Fibroblast of skin of right quadriceps (primary cell): ENCODE data around the gene HOXA10.
A peak's percentile ranks its signal among the peaks of the same experiment; 100 is the strongest.

Source experiments
- DNase-seq: peaks from one replicate; pipeline ENCODE4 v3.0.0-alpha.2; 2013

HOXA10 gene

DNA sequence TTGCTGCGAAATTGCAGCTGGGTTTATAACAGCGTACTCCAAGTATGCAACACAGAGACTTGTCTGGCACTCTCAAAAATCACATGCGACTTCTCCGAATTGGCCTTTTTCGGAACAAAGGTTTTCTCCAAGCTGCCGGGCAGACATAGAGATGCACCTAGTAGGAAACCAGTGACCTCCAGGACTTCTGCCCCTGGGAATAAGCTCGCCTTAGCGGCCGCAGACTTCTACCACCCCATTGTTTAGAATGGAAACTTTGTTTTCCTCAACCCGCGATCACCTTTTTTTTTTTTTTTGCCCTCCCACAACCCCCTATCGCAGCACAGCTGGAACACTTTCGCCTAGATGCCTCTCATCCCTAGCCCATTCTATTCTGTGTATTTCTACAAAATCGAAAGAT lies 4.9 kb upstream of the HOXA10 start:
- DNase-seq, result peak; percentile 28

GRCh38 chr7:27178366-27178765 lies 4.2 kb upstream of the HOXA10 start:
- peak; percentile 65 for DNase-seq

- no peak for DNase-seq
Observed at GRCh38 chr7:27177795-27178320, 3.7 kb upstream of the HOXA10 start.

GRCh38 chr7:27176962-27177794 lies 3.1 kb upstream of the HOXA10 start:
- DNase-seq, result peak; percentile 34

GRCh38 chr7:27176524-27176845 lies 2.4 kb upstream of the HOXA10 start:
- no peak for DNase-seq

- DNase-seq, result peak; percentile 57
Observed at GRCh38 chr7:27175626-27176523, 1.8 kb upstream of the HOXA10 start.

DNA sequence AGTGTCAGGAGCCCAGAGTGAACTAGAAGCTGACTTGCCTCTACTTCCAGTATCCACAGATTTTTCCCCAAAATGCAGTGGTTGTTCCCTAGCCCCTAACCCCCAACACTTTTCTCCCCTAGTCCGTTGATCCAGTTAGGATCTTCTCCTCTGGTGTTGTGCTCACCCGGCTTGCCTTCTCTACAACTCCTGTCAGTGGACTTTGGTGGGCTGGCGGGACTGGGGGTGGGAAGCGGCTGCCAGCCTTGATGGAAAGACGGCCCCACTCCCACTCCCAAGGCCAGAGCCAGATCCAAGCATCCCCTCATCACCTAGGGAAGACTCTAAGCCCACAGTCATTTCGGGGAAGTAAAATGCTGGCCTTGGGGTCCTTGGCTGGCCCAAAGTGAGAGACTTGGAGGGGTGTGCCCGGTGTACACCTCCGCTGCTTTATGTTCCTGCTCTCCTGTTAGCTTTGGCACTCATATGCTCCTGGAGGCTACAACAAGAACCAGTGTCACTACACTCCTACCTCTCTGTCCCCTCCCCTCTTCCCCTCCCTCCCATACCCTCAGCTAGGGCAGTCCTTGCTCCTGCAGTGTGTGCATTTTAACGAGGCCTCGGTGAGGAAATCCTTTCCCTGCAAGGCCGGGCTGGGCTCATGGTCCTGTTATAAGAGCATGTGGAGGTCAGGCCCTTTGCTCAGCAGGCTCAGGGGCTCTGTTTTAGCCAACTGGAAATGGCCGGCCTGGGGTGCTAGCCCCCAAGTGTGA lies 930 bp upstream of the HOXA10 start:
- DNase-seq, result peak; percentile 78

DNA sequence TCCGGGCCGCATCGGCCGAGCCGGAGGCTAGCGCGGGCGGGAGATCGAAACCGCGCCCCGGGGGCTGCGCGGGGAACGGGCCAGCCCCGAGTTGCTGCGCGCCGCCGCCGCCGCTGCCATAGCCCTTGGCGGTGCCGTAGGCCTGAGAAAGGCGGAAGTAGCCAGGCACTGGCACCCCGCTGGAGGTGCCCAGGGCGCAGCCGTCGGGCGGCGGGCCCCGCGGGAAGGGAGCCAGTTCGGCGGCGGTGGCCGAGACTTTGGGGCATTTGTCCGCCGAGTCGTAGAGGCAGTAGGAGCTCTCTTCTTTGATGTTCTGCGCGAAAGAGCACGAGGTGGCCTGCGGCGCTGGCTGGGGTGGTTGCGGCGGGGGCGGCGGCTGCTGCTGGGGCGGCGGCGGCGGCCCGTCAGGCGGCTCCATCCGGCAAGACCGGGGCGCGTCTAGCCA lies 587 bp downstream of the HOXA10 start:
- peak; percentile 38 for DNase-seq

DNA sequence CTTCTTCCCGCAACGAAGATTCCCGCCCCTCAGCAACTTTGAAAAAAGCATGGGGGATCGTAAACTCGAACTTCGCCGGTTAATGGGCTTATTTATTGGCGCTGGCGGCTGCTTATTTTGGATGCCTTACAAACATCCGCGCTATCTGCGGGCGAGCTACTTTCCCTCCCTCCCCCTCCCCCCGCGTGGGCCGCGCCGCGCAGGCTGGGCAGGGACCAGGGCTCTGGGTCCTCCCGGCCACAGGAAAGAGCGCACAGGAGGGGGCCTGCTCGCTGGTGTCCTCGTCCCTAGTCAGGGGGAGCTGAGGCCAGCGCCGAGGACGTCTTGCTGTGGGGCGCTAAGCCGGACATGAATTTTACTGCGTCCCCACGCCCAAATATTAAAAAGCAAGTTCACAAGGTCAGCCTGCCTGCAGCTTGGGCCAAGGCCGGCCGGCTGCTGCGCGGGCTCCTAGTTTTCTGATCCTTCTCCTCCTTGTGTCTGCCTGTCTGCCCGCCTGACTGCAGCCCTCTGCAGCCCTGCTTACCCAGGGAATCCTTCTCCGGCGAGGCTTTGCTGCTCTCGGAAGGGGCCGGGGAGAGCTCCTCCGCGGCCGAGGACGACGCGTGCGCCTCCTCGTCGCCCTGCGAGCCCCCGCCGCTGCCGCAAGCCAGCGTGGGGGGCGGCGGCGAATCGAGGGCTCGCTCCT lies 1.2 kb downstream of the HOXA10 start:
- DNase-seq, result peak; percentile 87

GRCh38 chr7:27172315-27172774 lies 1.8 kb downstream of the HOXA10 start:
- DNase-seq, result peak; percentile 69

DNA sequence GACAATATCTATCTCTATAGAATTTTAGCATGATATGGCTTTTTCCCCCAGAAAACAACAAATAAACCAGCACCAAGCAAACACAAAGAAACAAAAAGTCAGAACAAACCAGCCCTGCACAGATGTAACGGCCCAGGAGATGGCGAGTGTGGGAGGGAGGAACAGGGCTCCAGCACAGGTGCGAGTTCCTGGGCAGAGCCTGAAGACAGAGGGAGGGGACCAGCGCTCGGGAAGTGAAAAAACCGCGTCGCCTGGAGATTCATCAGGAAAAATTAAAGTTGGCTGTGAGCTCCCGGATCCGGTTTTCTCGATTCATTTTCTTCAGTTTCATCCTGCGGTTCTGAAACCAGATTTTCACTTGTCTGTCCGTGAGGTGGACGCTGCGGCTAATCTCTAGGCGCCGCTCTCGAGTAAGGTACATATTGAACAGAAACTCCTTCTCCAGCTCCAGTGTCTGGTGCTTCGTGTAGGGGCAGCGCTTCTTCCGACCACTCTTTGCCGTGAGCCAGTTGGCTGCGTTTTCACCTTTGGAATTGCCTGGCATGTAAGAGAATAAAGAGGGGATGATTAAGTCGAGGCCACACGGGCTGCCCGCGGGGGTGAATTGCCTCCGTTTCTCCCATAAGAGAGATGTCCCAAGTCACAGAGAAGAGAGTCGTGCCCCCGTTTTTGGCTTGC lies 2.3 kb downstream of the HOXA10 start:
- peak; percentile 56 for DNase-seq

DNA sequence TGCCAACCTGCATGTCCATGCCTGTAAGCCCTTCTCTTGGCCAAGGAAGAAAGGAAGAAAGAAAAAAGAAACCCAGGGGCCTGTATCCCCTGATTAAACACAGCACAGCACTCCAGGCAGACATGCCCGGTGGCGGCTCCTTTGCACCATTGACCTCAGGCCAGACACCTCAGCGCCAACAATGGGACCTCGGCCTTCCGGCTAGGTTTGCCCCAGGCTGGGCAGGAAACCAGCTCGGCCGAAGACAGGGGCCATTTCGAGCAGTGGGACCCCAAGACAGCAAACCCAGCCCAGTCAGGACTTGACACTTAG lies 2.8 kb downstream of the HOXA10 start:
- DNase-seq, result peak; percentile 32

DNA sequence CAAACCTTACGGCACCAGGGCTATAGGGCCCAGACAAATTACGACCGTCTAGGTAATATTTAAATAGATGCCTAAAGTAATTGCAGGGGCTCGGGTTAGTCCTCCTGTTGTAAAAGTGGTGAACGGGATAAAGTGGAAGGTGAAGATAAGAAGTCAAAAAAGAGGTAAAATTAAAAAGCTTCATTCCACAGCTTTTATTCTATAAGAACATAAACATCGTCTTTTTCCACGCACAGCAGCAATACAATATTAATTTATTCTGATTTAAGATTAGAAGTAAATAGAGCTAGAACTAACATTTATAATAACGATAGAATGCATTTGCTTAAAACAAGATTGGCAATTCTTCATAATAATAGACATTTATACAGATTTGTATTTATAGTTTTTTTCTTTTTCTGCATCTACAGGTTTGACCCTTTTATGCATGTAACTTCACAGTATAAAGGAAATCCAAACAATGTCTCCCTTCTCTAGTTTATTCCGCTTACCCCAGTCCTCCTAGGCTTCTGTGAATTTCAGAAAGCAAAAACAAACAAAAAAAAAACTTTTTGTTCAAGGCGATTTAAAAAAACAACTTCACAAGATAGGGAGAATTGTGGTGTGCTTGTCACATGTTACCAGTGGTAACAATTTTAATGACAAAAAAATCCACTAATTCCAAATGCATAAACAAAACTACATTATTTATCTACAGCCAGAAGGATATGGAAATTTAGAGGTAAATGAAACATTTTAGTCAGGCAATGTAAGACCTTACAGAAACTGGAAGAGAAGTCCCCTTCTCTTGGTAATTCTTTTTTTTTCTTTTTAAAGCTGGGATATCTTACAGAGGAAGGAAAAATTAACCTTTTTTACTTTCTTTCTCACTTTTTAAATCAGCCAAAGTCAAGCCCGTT lies 3.4 kb downstream of the HOXA10 start:
- no peak for DNase-seq

- peak; percentile 70 for DNase-seq
Observed at GRCh38 chr7:27169658-27170425, 4.3 kb downstream of the HOXA10 start.

DNA sequence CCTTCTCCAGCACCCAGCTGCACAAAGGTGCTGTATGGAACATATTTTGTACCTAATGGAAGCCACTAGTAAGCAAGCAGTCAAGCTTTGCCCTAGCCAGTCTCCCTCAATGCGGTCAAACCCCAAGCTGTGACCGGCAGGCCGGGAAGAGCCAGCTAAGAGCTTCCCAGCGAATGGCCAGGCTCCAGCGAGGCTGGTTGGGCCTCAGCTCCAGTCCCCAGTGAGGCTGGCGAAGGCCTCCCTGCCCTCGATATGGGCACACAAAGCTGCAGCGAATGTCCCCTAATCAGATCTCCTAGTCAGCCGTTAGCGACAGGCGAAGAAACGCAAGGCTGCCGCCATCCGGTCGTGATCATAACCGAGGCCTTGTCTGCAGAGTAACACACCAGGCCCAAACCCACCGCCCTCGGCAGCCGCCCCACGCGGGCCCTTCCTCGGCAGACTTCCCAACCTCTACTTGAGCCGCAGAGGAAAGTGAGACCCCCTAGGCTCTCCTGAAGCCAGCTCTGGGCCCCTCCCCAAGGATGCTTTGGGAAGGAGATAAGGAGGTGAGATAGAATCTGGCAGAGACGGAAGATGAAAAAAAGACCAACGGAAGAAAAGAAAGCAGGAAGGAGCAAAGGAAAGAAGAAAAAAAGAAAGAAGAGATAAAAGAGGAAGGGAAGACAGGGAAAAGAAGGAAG lies 5.7 kb downstream of the HOXA10 start:
- DNase-seq, result peak; percentile 79

GRCh38 chr7:27167916-27168264 lies 6.2 kb downstream of the HOXA10 start:
- DNase-seq, result peak; percentile 79

- DNase-seq, result peak; percentile 89
Observed at GRCh38 chr7:27166531-27167505, 7.3 kb downstream of the HOXA10 start.

DNA sequence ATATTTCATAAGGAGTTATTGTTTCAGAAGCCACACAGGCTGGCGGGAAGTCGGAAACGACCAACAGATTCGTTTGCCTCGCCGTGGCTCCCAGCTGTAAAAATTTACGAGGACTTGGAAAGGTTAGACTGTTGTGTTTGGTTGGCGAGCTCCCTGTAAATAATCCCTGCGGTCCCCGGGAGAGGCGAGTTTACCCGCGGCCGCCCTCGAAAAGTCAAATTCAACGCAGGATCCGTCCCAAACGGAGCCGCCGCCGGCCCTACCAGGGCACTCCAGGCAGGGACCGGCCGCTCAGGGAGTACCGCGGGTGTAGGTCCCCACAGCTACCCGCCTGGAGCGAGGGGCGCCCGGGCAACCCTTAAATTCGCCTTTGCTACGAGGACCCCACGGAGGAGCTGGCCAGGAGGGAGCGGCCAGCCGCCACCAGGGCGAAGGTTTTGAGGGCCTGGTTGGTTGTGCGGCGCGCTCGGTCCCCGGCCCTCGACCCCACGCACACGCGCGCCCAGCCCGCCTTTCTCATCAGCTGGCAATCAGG lies 8.1 kb downstream of the HOXA10 start:
- no peak for DNase-seq
